Measurements from ENCODE around the gene PCCA.

PCCA gene

DNA sequence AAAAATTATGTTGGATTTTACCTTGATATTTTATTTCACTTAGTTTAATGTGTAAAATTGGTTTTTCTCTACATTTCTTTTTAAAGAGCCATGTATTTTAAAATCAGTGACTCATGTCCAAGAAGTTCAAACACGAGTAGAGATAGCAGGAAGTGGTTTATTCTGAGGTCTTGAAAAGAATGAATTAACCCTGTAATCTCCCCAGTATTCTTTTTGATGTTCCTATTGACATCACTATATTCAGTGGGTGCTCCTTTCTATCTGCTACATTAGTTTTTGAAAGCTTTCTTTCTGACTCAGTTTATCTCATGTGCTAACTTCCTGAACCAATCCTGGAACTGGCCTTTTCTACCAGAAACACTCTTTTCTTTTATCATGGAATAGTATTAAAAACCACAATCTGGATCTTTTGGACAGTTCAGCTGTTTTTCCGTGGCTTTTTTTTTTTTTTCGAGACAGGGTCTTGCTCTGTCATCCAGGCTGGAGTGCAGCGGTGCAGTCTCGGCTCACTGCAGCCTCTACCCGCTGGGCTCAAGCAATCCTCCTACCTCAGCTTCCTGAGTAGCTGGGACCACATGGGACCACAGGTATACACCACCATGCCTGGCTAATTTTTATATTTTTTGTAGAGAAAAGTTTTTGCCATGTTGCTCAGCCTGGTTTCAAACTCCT is 114.9 kb downstream of the PCCA start:
- TF ChIP-seq, protein P1, sequence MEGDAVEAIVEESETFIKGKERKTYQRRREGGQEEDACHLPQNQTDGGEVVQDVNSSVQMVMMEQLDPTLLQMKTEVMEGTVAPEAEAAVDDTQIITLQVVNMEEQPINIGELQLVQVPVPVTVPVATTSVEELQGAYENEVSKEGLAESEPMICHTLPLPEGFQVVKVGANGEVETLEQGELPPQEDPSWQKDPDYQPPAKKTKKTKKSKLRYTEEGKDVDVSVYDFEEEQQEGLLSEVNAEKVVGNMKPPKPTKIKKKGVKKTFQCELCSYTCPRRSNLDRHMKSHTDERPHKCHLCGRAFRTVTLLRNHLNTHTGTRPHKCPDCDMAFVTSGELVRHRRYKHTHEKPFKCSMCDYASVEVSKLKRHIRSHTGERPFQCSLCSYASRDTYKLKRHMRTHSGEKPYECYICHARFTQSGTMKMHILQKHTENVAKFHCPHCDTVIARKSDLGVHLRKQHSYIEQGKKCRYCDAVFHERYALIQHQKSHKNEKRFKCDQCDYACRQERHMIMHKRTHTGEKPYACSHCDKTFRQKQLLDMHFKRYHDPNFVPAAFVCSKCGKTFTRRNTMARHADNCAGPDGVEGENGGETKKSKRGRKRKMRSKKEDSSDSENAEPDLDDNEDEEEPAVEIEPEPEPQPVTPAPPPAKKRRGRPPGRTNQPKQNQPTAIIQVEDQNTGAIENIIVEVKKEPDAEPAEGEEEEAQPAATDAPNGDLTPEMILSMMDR (conservative IDR thresholded peaks at IDR 0.05), result no peak
- no peak for TF ChIP-seq ZFX (IDR thresholded peaks at IDR 0.05)
- no peak overlapping the region for H3K27ac ChIP-seq

DNA sequence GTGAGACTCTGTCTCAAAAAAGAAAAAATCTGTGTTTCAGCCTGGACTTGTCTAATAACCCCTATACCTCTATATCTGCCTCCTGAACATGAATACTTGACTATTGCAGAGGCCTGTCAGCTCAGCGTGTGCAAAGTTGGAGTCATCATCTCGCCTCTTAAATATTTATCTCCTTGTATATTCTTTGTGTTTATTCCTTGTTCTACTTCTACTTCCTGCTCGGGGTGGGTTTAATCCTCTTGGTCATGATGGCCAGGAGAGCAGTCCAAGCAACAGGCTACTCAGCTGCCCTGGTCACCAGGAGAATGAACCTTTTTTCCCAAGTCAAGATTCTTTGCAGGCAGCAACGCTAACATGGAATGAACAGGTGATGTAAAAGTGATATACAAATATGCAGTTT is 119.1 kb downstream of the PCCA start:
- no peak overlapping the region; the same call in 1 of the 2 replicates for H3K27ac ChIP-seq
- TF ChIP-seq, protein P1 (conservative IDR thresholded peaks at IDR 0.05), result no peak
- no peak for TF ChIP-seq ZFX (IDR thresholded peaks at IDR 0.05)

DNA sequence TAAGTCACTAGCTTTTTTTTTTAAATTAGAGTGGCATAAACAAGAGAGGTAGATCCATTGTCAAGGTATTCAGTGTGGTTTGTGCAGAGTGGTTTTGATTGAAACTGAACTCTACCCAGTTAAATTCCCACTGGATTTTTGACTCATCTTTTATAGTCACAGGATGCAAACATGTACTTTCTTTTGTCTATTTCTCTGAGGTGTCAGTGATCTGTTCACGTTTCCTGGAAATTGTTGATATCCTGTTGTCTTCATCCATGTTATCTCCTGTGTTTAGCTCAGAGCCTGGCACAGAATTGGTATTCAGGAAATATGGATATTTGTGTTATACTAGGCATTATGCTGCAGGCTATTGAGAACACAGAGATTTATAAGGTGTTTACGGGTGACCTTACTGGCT is 119.7 kb downstream of the PCCA start:
- no peak overlapping the region for H3K27ac ChIP-seq
- TF ChIP-seq, protein P1 (conservative IDR thresholded peaks at IDR 0.05), result no peak
- no peak for TF ChIP-seq ZFX (IDR thresholded peaks at IDR 0.05)

DNA sequence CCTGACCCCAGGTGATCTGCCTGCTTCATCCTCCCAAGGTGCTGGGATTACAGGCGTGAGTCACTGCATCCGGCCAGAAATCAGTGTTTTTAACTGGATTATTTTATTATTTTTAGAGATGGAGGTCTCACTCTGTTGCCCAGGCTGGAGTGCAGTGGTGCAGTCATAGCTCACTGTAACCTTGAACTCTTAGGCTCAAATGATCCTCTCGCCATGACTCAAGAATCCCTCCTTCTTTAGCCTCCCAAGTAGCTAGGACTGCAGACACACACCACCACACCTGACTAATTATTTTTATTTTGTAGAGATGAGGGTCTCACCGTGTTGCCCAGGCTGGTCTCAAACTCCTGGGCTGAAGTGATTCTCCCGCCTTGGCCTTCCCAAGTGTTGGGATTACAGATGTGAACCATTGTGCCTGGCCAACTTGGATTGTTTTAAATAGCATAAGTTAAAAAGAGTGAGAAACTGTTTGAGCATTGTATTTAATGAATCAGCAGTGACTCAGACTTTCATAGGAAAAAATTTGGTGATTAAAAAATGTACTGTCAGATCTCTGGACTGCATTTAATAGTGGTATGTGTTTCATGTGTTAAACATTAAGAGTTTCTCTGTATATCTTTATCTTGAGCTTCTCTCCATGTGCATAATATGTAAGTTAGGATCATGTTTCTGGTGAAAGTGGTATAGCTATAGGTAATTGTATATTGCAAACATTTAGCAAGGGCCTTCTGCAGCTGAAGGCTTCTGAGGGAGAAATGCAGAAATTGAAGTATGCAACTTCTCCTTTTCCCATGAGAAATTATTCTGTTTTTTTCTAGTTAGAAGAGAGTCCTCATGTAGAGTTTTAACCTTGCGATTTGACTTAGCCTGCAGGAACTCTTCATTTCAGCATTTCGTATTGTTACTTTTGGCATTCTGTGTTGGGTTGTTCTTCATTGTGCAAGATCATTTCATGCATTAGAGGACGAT is 121.2 kb downstream of the PCCA start:
- TF ChIP-seq, protein P1 (conservative IDR thresholded peaks at IDR 0.05), result no peak
- no peak for TF ChIP-seq ZFX (IDR thresholded peaks at IDR 0.05)
- no peak overlapping the region for H3K27ac ChIP-seq

DNA sequence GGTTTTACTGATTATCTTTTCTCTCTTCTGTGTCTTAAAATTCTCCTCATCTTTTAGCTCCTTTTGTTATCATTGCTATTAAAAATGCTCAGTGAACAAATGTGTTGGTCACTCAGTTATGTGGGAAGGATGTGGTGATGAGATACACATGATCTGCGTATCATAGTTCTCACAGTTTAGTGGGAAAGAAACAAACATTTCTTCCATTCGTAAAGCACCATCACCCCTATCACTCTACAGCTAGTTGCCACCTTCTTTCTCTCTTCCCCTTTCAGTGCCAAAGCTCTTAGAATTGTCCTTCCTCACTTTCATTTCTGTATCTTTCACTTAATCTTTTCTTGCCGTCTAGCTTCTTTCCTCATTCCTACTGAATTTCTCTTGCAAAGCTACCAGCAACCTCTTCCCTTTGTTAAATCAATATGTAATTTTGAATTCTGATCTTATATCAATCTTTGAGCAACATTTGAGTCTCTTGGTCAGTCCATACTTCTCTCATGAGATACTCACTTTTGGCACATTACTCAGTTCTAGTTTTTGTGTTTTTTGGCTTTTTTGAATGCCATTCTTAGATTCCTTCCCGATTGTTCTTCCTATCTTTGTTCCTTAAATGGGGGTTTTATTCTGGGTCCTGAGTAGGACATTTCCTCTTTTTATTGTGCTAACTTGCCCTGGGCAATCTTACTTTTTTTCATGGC is 122.3 kb downstream of the PCCA start:
- no peak for TF ChIP-seq ZFX (IDR thresholded peaks at IDR 0.05)
- TF ChIP-seq, protein P1 (conservative IDR thresholded peaks at IDR 0.05), result no peak
- no peak overlapping the region for H3K27ac ChIP-seq

DNA sequence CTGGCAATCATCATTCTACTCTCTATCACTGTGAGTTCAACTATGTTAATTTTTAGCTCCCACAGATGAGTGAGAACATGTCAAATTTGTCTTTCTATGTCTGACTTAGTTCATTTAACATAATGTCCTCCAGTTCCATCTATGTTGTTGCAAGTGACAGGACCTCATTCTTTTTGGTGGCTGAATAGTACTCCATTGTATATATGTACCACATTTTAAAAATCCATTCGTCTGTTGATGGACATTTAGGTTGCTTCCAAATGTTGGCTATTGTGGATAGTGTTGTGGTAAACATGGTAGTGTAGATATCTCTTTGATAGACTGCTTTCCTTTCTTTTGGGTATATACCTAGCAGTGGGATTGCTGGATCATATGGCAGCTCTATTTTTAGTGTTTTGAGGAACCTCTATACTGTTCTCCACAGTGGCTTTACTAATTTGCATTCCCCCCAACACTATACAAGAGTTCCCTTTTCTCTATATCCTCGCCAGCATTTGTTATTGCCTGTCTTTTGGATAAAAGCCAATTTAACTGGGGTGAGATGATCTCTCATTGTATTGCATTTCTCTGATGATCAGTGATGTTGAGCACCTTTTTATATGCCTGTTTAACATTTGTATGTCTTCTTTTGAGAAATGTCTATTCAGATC is 124.1 kb downstream of the PCCA start:
- TF ChIP-seq ZFX (IDR thresholded peaks at IDR 0.05), result no peak
- TF ChIP-seq, protein P1 (conservative IDR thresholded peaks at IDR 0.05), result no peak
- H3K27ac ChIP-seq, result no peak overlapping the region
